Upper lobe of left lung (tissue), 4 donors: ENCODE measurements around the gene DLAT.
A peak's percentile ranks its signal among the peaks of the same experiment; 100 is the strongest.

Experiments used
- CTCF ChIP-seq, 6 experiments: fragments of 450-650 bp in 4 of 6; fragments of 200-600 bp in 2 of 6; sonication (generic) in 2 of 6; IDR thresholded peaks; one replicate each; pipeline ENCODE4 v1.5.1; 2016 to 2019; ENCODE audit warnings: antibody characterized with exemption in 6 of 6
- EP300 ChIP-seq, 4 donors: sonication (generic); formaldehyde crosslinking; IDR thresholded peaks; one replicate each; pipeline ENCODE4 v1.5.1; 2017; ENCODE audit warnings: antibody characterized with exemption in 4 of 4, control low read depth in 2 of 4
- POLR2A ChIP-seq, 4 donors: fragments of 450-650 bp; IDR thresholded peaks; one replicate each; pipeline ENCODE4 v1.5.1; 2016 to 2017; ENCODE audit warnings: antibody characterized with exemption in 4 of 4, mild to moderate bottlenecking in 2 of 4
- POLR2AphosphoS5 ChIP-seq, 2 donors: sonication (generic); formaldehyde crosslinking; IDR thresholded peaks; one replicate each; pipeline ENCODE4 v1.5.1; 2017; ENCODE audit warnings: antibody characterized with exemption in 2 of 2

DNA sequence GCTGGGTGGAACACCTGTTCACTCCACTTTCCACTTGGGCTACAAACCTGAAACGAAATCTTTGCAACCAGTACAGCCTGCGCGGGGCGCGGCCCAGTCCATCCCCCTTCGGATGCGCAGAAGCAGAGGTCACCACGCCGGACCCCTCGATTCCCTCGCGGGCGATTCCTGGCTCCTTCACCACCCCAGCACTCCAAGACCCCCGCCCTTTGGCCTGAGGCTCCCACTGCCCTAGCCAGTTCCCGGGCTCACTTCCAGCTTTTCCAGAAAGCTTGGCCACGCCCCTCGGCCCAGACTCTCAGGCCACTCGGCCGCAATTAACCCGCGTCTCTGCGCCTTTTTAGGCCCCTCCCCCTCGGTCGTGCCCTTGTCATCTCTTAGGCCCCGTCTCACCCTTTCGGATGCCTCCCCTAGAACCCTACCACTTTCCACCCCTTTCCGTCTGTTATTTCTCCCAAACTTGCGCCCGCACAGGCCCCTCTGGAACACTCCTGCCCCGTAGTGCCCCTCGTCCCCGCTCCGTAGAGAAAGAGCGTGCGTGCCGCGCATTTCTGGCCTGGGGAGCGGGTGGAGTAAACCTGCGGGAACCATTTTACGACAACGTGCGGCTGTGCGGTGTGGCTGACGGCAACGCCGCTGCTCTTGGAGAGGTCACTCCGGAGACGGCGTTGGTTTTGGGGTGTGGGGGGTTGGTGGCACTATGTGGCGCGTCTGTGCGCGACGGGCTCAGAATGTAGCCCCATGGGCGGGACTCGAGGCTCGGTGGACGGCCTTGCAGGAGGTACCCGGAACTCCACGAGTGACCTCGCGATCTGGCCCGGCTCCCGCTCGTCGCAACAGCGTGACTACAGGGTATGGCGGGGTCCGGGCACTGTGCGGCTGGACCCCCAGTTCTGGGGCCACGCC lies at the start of gene DLAT:
- TF ChIP-seq POLR2AphosphoS5 (IDR thresholded peaks at IDR 0.05) (peak; percentile 21 to 77), CTCF (IDR thresholded peaks at IDR 0.05) (no peak), POLR2A (IDR thresholded peaks at IDR 0.05) (peak in 2 of 4 donors; percentile 43 to 73), EP300 (IDR thresholded peaks at IDR 0.05) (no peak)
